PC-9 (cell line): ENCODE results near the gene FAM89B. TPM values are rescaled to one million over a fixed set of nuclear protein-coding genes. Genes with fewer than 3 reads are reported as not detected.

Experiments used
- BruUV-seq: library from RNA; stranded (reverse); fragments of 400-500 nt; replicated peaks from 2 replicates; lab custom pipeline; 2021; lab: Mats Ljungman, UMichigan
- CTCF ChIA-PET: fragments of 300-600 bp; sonication (Branson Sonifier 250); formaldehyde crosslinking; loops from one replicate; lab custom pipeline; 2022; ENCODE audit warnings: antibody characterized with exemption; lab: Charles Lee
- POLR2A ChIA-PET: fragments of 300-600 bp; sonication (Branson Sonifier 250); formaldehyde crosslinking; loops from one replicate; lab custom pipeline; 2022; ENCODE audit warnings: antibody characterized with exemption; ENCODE audit not compliant: unreplicated experiment; lab: Charles Lee
- DNase-seq, 2 experiments: peaks; one replicate each; pipeline versions ENCODE4 v3.0.0 to v3.0.0-alpha.2; 2015 to 2022; ENCODE audit warnings: mixed read lengths in 1 of 2
- H2AFZ ChIP-seq: fragments of 200-600 bp; sonication (generic); 2 replicates; pipeline ENCODE4 v1.8.1; 2017; ENCODE audit warnings: antibody characterized with exemption
- H3F3A ChIP-seq: fragments of 200-600 bp; sonication (generic); 2 replicates; pipeline ENCODE4 v1.8.1; 2017; ENCODE audit warnings: antibody characterized with exemption, mild to moderate bottlenecking, low read depth; ENCODE audit not compliant: insufficient read depth
- H3K27ac ChIP-seq: fragments of 200-600 bp; sonication (generic); 2 replicates; pipeline ENCODE4 v1.6.1; 2016; ENCODE audit warnings: mixed run types
- H3K27me3 ChIP-seq: fragments of 200-600 bp; sonication (generic); 2 replicates; pipeline ENCODE4 v1.6.1; 2016; ENCODE audit warnings: low read depth, mixed run types; ENCODE audit not compliant: insufficient read depth
- H3K36me3 ChIP-seq: fragments of 200-600 bp; sonication (generic); 2 replicates; pipeline ENCODE4 v1.6.1; 2016; ENCODE audit warnings: low read depth, mixed run types
- H3K4me1 ChIP-seq: fragments of 200-600 bp; sonication (generic); replicated peaks from 2 replicates; pipeline ENCODE4 v1.6.1; 2016; ENCODE audit warnings: mixed run types; ENCODE audit not compliant: insufficient read depth
- H3K4me2 ChIP-seq: fragments of 200-600 bp; sonication (generic); 2 replicates; pipeline ENCODE4 v1.6.1; 2017; ENCODE audit warnings: mixed run types
- H3K4me3 ChIP-seq: fragments of 200-600 bp; sonication (generic); 2 replicates; pipeline ENCODE4 v1.6.1; 2016; ENCODE audit warnings: mixed run types
- H3K79me2 ChIP-seq: fragments of 200-600 bp; sonication (generic); 2 replicates; pipeline ENCODE4 v1.6.1; 2017; ENCODE audit warnings: low read depth, mixed run types
- H3K9me2 ChIP-seq: fragments of 200-600 bp; sonication (generic); 2 replicates; pipeline ENCODE4 v1.8.1; 2017; ENCODE audit warnings: mild to moderate bottlenecking; ENCODE audit not compliant: insufficient read depth
- H3K9me3 ChIP-seq: fragments of 200-600 bp; sonication (generic); 2 replicates; pipeline ENCODE4 v1.8.1; 2016; ENCODE audit warnings: low read depth; ENCODE audit not compliant: insufficient read depth
- H4K20me1 ChIP-seq: fragments of 200-600 bp; sonication (generic); 2 replicates; pipeline ENCODE4 v1.8.1; 2017; ENCODE audit not compliant: insufficient read depth
- EZH2 ChIP-seq: fragments of 200-600 bp; sonication (generic); IDR thresholded peaks from 2 replicates; pipeline ENCODE4 v1.8.0; 2017; ENCODE audit warnings: antibody characterized with exemption, low read depth
- intact Hi-C: fragments of 100-400 bp; cut with micrococcal nuclease; formaldehyde crosslinking; loops from one replicate; pipeline ENCODE4 v1.10.0; 2022; ENCODE audit not compliant: unreplicated experiment
- total RNA-seq: library from RNA; stranded (reverse); gene quantifications from 2 replicates; pipeline ENCODE4 v1.2.3, GENCODE V29; 2021
- TF ChIP-seq, protein P1 (sequence below): fragments of 200-600 bp; sonication (generic); conservative IDR thresholded peaks from 2 replicates; pipeline ENCODE4 v1.6.1; 2017; ENCODE audit warnings: mixed run types, antibody characterized with exemption, mild to moderate bottlenecking, moderate library complexity

The FAM89B gene
- total RNA-seq, 1 experiment from 2014 or later, result 53.3 TPM

DNA sequence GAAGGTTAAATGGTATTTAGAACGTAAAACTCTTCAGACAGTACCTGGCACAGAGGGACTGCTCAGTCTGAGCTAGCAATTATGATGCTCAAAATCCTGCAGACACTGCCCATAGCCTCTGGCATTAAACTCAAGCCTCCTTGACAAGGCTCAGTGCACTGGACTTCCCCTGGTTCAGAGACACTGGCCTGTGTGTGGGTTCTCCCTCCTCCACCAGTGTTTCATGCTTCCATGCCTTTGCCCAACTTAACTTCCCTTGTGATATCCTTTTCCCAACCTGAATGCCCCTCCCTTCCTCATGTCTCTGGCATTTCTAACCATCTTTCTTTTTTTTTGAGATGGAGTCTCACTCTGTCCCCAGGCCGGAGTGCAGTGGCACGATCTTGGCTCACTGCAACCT, 23.2 kb upstream of the FAM89B start:
- POLR2A ChIA-PET, result no interaction called here
- TF ChIP-seq, protein P1, sequence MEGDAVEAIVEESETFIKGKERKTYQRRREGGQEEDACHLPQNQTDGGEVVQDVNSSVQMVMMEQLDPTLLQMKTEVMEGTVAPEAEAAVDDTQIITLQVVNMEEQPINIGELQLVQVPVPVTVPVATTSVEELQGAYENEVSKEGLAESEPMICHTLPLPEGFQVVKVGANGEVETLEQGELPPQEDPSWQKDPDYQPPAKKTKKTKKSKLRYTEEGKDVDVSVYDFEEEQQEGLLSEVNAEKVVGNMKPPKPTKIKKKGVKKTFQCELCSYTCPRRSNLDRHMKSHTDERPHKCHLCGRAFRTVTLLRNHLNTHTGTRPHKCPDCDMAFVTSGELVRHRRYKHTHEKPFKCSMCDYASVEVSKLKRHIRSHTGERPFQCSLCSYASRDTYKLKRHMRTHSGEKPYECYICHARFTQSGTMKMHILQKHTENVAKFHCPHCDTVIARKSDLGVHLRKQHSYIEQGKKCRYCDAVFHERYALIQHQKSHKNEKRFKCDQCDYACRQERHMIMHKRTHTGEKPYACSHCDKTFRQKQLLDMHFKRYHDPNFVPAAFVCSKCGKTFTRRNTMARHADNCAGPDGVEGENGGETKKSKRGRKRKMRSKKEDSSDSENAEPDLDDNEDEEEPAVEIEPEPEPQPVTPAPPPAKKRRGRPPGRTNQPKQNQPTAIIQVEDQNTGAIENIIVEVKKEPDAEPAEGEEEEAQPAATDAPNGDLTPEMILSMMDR, result no peak
- TF ChIP-seq EZH2, result no peak
- DNase-seq, result no peak

GRCh38 chr11:65551572-65552387, 20.6 kb upstream of the FAM89B start:
- BruUV-seq, result TSS peak; percentile 5
- Histone ChIP-seq H3K36me3 (peaks cover 47% of the 10 kb centered on the region), H2AFZ (no peak overlapping the region), H3K9me3 (no peaks in the 10 kb centered on the region), H3K9me2 (no peaks in the 10 kb centered on the region), H3K27ac (no peak overlapping the region), H3F3A (peaks cover 70% of the 10 kb centered on the region), H4K20me1 (peaks cover 17% of the 10 kb centered on the region), H3K4me2 (no peak overlapping the region), H3K27me3 (no peaks in the 10 kb centered on the region), H3K79me2 (peaks cover 42% of the 10 kb centered on the region), H3K4me1 (peaks cover 41% of the 10 kb centered on the region), H3K4me3 (no peak overlapping the region)
- DNase-seq, result peak; percentile 63 to 75
- POLR2A ChIA-PET, result interaction anchor here (0.5 kb wide), 1 partner anchor 290 kb away, joined by 3 read pairs; the partner anchor contains the start of gene POLA2
- no peak for TF ChIP-seq EZH2
- TF ChIP-seq, protein P1, result peak; percentile 70
- intact Hi-C loops, result no loop called here
- CTCF ChIA-PET, result interaction anchor here (0.5 to 1.2 kb wide), 2 partner anchors 10 to 24 kb away, joined by 3 read pairs; no protein-coding TSS in a partner anchor

More for the DNA sequence above, 23.2 kb upstream of the FAM89B start:
- Histone ChIP-seq H3K36me3 (peaks cover 56% of the 10 kb centered on the region), H3K4me2 (no peak overlapping the region), H3K27ac (no peak overlapping the region), H3K4me3 (no peak overlapping the region), H2AFZ (no peak overlapping the region), H4K20me1 (peaks cover 18% of the 10 kb centered on the region), H3K9me2 (no peaks in the 10 kb centered on the region), H3K4me1 (peaks cover 18% of the 10 kb centered on the region), H3K27me3 (no peaks in the 10 kb centered on the region), H3K9me3 (no peaks in the 10 kb centered on the region), H3K79me2 (peaks cover 19% of the 10 kb centered on the region), H3F3A (peaks cover 71% of the 10 kb centered on the region)
- BruUV-seq, result no TSS peak
- intact Hi-C loops, result no loop called here
- CTCF ChIA-PET, result interaction anchor here (0.5 to 0.6 kb wide), 3 partner anchors 138 to 507 kb away, joined by 6 to 9 read pairs (median 8); no protein-coding TSS in a partner anchor

GRCh38 chr11:65552388-65552951, 19.9 kb upstream of the FAM89B start:
- Histone ChIP-seq H3K4me2 (no peak overlapping the region), H2AFZ (no peak overlapping the region), H3K4me3 (no peak overlapping the region), H3K79me2 (peaks cover 48% of the 10 kb centered on the region), H4K20me1 (peaks cover 16% of the 10 kb centered on the region), H3K9me2 (no peaks in the 10 kb centered on the region), H3K4me1 (peaks cover 42% of the 10 kb centered on the region), H3K27ac (no peak overlapping the region), H3K27me3 (no peaks in the 10 kb centered on the region), H3F3A (peaks cover 69% of the 10 kb centered on the region), H3K36me3 (peaks cover 40% of the 10 kb centered on the region), H3K9me3 (no peaks in the 10 kb centered on the region)
- ChIA-PET CTCF (interaction anchor here (0.5 kb wide), 1 partner anchor 25 kb away, joined by 3 read pairs; no protein-coding TSS in a partner anchor), POLR2A (interaction anchor here (0.6 to 1.4 kb wide), 2 partner anchors 19 to 20 kb away, joined by 3 to 4 read pairs; partner anchors contain the start of gene FAM89B)
- no peak for DNase-seq
- BruUV-seq, result no TSS peak
- intact Hi-C loops, result no loop called here
- TF ChIP-seq, protein P1, result peak; percentile 28; the same call in 1 of the 2 replicates
- TF ChIP-seq EZH2, result no peak
